ENCODE results near the gene CACNA1C. TPM values are rescaled to one million over a fixed set of nuclear protein-coding genes. Genes with fewer than 3 reads are reported as not detected.

The CACNA1C gene
- total RNA-seq, 2 donors from 2014 or later: 70.0 to 127 TPM

GRCh38 chr12:2347844-2348481 is 295.2 kb downstream of the CACNA1C start:
- peak overlapping the region; percentile 12 for H3K4me3 ChIP-seq
- TF ChIP-seq CTCF (IDR thresholded peaks at IDR 0.05): peak; percentile 23
- H3K4me1 ChIP-seq (ENCODE audit: control insufficient read depth in 1 of 2, low read depth in 2 of 2): peaks cover 57 to 83% of the 10 kb centered on the region in 2 donors
- no peaks in the 10 kb centered on the region for H3K36me3 ChIP-seq
- H3K27ac ChIP-seq: peak overlapping the region; percentile 87
- DNase-seq (ENCODE audit: low spot score) (peak; percentile 37), ATAC-seq (ENCODE audit: insufficient number of reproducible peaks, low FRiP score, low read depth) (peak; percentile 19)
- H3K27me3 ChIP-seq (replicated peaks; ENCODE audit: insufficient read depth): no peaks in the 10 kb centered on the region
- H3K9me3 ChIP-seq: no peaks in the 10 kb centered on the region

GRCh38 chr12:2348482-2348852 is 295.7 kb downstream of the CACNA1C start:
- no peaks in the 10 kb centered on the region for H3K9me3 ChIP-seq
- ATAC-seq (ENCODE audit: insufficient number of reproducible peaks, low FRiP score, low read depth) (peak; percentile 2), DNase-seq (ENCODE audit: low spot score) (no peak)
- H3K36me3 ChIP-seq: no peaks in the 10 kb centered on the region
- peaks cover 52 to 82% of the 10 kb centered on the region in 2 donors for H3K4me1 ChIP-seq (ENCODE audit: control insufficient read depth in 1 of 2, low read depth in 2 of 2)
- H3K27me3 ChIP-seq (replicated peaks; ENCODE audit: insufficient read depth): no peaks in the 10 kb centered on the region
- peak overlapping the region; percentile 12 for H3K4me3 ChIP-seq
- TF ChIP-seq CTCF (IDR thresholded peaks at IDR 0.05): no peak
- peak overlapping the region; percentile 87 for H3K27ac ChIP-seq

GRCh38 chr12:2351161-2351560 is 298.4 kb downstream of the CACNA1C start:
- Histone ChIP-seq H3K36me3 (no peaks in the 10 kb centered on the region), H3K9me3 (no peaks in the 10 kb centered on the region), H3K27me3 (replicated peaks; ENCODE audit: insufficient read depth) (no peaks in the 10 kb centered on the region), H3K4me3 (no peak overlapping the region), H3K4me1 (ENCODE audit: control insufficient read depth in 1 of 2, low read depth in 2 of 2) (peaks cover 38 to 77% of the 10 kb centered on the region in 2 donors), H3K27ac (no peak overlapping the region)
- no peak for TF ChIP-seq CTCF (IDR thresholded peaks at IDR 0.05)
- DNase-seq (ENCODE audit: low spot score): no peak
- ATAC-seq (ENCODE audit: insufficient number of reproducible peaks, low FRiP score, low read depth): no peak

- ATAC-seq (ENCODE audit: insufficient number of reproducible peaks, low FRiP score, low read depth) (no peak), DNase-seq (ENCODE audit: low spot score) (no peak)
- peaks cover 28 to 74% of the 10 kb centered on the region in 2 donors for H3K4me1 ChIP-seq (ENCODE audit: control insufficient read depth in 1 of 2, low read depth in 2 of 2)
- no peaks in the 10 kb centered on the region for H3K9me3 ChIP-seq
- no peak overlapping the region for H3K4me3 ChIP-seq
- no peak for TF ChIP-seq CTCF (IDR thresholded peaks at IDR 0.05)
- H3K36me3 ChIP-seq: no peaks in the 10 kb centered on the region
- no peak overlapping the region for H3K27ac ChIP-seq
- no peaks in the 10 kb centered on the region for H3K27me3 ChIP-seq (replicated peaks; ENCODE audit: insufficient read depth)
These were observed 299.4 kb downstream of the CACNA1C start for GRCh38 chr12:2352203-2352602.

GRCh38 chr12:2353281-2353680 is 300.5 kb downstream of the CACNA1C start:
- Histone ChIP-seq H3K4me3 (no peak overlapping the region), H3K9me3 (no peaks in the 10 kb centered on the region), H3K4me1 (ENCODE audit: control insufficient read depth in 1 of 2, low read depth in 2 of 2) (peaks cover 26 to 74% of the 10 kb centered on the region in 2 donors), H3K27me3 (replicated peaks; ENCODE audit: insufficient read depth) (no peaks in the 10 kb centered on the region), H3K36me3 (no peaks in the 10 kb centered on the region), H3K27ac (peak overlapping the region; percentile 41 to 55)
- no peak for ATAC-seq (ENCODE audit: insufficient number of reproducible peaks, low FRiP score, low read depth)
- no peak for TF ChIP-seq CTCF (IDR thresholded peaks at IDR 0.05)
- DNase-seq (ENCODE audit: low spot score): no peak

All from thoracic aorta (tissue), 2 donors.